NCI-H345 (cell line): ENCODE data around the gene NHSL1.
A peak's percentile ranks its signal among the peaks of the same experiment; 100 is the strongest.
"Not testable (repeated sequence)": the region's sequence is repeated elsewhere in the genome, so short reads cannot be mapped to it uniquely, and the experiment has no call there.

Experiments
- DNase-seq: peaks from one replicate; lab custom pipeline; 2025; lab: John Stamatoyannopoulos, UW

NHSL1 gene

GRCh38 chr6:138428944-138429598, 70.2 kb downstream of the NHSL1 start:
- peak; percentile 25 for DNase-seq

GRCh38 chr6:138427701-138428100, 71.6 kb downstream of the NHSL1 start:
- DNase-seq, result no peak

GRCh38 chr6:138426500-138427123, 72.7 kb downstream of the NHSL1 start:
- DNase-seq, result no peak

- DNase-seq, result not testable (repeated sequence)
Measured at GRCh38 chr6:138425256-138425655, 74.0 kb downstream of the NHSL1 start.

GRCh38 chr6:138424004-138424904, 75.0 kb downstream of the NHSL1 start:
- DNase-seq, result no peak

GRCh38 chr6:138422861-138423260, 76.4 kb downstream of the NHSL1 start:
- no peak for DNase-seq

- no peak for DNase-seq
Measured at GRCh38 chr6:138421608-138422007, 77.7 kb downstream of the NHSL1 start.

GRCh38 chr6:138421089-138421488, 78.2 kb downstream of the NHSL1 start:
- no peak for DNase-seq

GRCh38 chr6:138420356-138420755, 78.9 kb downstream of the NHSL1 start:
- no peak for DNase-seq

GRCh38 chr6:138419766-138420165, 79.5 kb downstream of the NHSL1 start:
- no peak for DNase-seq

- DNase-seq, result no peak
Measured at GRCh38 chr6:138418118-138418742, 81.1 kb downstream of the NHSL1 start.

- no peak for DNase-seq
Measured at GRCh38 chr6:138417493-138418117, 81.7 kb downstream of the NHSL1 start.

GRCh38 chr6:138416206-138416605, 83.1 kb downstream of the NHSL1 start:
- DNase-seq, result no peak

- DNase-seq, result no peak
Measured at GRCh38 chr6:138415125-138415524, 84.2 kb downstream of the NHSL1 start.

- DNase-seq, result no peak
Measured at GRCh38 chr6:138410972-138411880, 88.1 kb downstream of the NHSL1 start.

- no peak for DNase-seq
Measured at GRCh38 chr6:138410048-138410735, 89.1 kb downstream of the NHSL1 start.

GRCh38 chr6:138406443-138406842, 92.9 kb downstream of the NHSL1 start:
- DNase-seq, result no peak

- peak; percentile 22 for DNase-seq
Measured at GRCh38 chr6:138405816-138406413, 93.4 kb downstream of the NHSL1 start.

- no peak for DNase-seq
Measured at GRCh38 chr6:138404666-138405337, 94.5 kb downstream of the NHSL1 start.
